Raji (cell line): ENCODE measurements around the gene ADIPOR2.

Experiments used
- POLR2A ChIP-seq: IDR thresholded peaks from 2 replicates; pipeline ENCODE4 v1.6.1; 2011; ENCODE audit warnings: low read depth, low read length, control low read depth; ENCODE audit not compliant: insufficient read depth

Gene ADIPOR2, protein sequence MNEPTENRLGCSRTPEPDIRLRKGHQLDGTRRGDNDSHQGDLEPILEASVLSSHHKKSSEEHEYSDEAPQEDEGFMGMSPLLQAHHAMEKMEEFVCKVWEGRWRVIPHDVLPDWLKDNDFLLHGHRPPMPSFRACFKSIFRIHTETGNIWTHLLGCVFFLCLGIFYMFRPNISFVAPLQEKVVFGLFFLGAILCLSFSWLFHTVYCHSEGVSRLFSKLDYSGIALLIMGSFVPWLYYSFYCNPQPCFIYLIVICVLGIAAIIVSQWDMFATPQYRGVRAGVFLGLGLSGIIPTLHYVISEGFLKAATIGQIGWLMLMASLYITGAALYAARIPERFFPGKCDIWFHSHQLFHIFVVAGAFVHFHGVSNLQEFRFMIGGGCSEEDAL

DNA sequence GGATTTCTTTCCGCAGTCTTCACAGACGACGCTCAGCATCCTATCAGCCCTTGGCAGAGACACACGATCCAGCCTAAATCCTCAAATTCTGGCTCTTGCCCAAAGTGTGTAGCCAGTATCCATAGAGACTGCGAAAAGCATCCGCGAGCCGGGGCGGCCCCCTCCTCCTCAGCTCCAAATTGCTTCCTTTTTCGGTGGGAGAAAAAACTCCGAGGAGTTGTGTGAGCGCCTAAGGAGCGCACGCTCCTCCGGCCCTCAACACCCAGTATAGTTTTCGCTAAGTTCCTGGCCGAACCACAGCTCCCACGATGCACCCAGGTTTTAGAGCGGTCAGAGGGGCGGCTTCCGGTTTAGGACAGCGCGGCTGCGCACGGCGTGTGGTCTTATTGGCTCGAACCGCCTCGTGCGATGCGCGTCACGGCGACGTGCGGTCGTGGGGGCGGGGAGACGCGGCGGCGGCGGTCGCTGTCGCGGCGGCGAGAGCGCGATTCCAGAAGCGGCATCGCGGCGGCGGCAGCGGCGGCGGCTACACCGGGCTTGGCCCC, at the start of gene ADIPOR2:
TSS of gene ADIPOR2 (plus strand) at position 493 of the 545 bp plus-strand sequence. CDS start 63,274 bp downstream, outside the sequence.
- TF ChIP-seq POLR2A: peak; percentile 98

DNA sequence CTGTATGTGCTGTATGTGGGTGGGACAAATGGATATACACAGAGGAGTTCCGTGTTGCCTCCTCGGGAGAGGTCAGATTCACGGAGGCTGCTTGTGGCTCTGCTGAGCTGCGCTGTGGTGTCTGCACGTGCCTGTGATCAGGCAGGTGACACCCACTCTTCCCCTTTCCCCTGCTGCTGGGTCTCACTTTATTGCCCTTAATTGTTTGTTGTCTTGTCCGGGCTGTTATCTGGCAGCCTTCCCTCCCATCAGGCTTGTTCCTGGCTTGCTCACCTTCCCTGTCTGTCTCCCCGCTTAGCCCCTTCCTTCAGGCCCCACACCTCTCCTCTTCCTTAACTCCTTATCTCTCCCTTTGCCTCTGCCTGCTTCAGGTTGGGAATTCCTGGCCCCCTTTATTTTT, 48.4 kb upstream of the ADIPOR2 start:
- TF ChIP-seq POLR2A: no peak

DNA sequence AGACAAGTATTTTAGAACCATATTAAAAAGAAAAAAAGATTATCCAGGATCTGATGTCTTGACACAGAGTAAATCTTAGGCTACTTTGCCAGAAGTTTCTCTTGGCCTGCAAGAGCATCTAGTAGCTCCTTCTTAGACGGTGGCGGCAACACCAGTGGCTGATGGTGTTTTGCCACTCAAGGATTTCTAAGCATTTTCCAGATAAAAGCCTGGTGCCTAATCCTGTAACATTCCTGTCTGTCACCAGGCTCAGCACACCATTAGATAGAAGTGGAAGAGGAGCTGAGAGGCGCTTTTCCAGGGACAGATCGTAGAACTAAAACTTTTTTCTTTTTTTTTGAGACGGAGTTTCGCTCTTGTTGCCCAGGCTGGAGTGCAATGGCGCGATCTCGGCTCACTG, 47.8 kb upstream of the ADIPOR2 start:
- no peak for TF ChIP-seq POLR2A

DNA sequence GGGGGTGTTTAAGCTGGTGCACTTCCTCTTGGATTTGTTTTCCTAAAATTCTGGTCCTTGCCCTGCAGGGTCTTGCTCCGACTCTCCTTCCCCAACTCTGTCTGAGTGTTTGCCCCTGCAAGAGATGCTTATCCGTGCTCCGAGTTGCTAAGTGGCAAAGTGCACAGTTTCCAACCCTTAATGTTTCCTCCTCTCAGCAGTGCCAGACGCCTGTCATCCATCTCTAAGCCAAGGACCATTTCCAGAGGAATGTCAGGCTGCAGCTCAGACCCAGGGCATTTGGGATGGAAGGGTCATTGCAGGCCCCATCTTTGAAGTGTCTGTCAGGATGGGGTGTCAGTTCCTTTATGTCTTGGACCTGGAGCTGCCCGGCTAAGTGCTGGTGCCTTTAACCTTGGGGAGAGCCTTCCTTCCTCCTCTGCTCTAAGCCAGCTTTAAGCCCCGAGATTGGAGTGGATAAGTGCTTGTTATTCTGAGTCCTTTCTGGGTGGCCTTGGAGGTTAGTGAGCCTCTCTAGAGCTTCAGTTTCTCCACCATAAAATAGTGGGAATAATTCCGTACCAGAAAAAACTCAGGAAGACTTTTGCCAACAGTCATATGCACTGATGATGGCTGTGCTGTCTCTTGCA, 46.9 kb upstream of the ADIPOR2 start:
- TF ChIP-seq POLR2A: no peak

DNA sequence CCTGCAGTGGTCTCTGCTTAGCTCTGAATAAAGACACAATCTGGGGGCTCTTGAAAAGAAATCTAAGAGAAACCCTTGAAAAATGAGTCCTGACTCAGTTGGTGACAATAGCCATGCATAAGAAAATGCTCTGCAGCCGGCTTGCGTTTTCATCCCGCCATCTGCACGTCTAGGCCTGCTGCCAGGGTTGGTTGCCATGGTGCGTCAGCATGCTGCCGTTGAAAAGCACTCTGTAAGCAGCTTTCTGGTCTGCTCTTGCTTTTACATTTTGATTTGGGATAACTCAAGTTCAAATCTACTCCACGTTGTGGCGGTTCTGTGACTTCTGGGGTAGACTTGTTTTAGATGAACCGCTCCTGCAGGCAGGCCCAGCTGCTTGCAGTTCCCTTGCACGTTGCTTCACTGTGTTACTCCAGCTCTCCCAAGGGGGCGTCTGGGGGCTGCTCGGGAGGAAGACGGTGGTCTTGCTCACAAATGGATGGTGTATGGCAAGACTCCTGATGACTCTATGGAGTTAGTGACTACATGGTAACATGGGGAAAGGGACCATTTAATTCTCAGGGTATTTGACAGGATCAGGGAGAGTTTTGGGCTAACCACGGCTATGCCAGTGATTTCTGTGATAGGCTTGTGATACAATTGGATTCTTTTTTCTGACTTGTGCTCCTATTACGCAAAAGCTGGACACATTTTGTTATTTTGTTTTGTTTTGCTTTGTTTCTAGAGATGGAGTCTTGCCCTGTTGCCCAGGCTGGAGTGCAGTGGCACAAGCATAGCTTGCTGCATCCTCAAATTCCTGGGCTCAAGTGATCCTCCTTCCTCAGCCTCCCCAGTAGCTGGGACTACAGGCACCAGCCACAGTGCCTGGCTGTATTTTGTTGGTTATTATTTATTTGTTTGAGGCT, 46.1 kb upstream of the ADIPOR2 start:
- TF ChIP-seq POLR2A: no peak

DNA sequence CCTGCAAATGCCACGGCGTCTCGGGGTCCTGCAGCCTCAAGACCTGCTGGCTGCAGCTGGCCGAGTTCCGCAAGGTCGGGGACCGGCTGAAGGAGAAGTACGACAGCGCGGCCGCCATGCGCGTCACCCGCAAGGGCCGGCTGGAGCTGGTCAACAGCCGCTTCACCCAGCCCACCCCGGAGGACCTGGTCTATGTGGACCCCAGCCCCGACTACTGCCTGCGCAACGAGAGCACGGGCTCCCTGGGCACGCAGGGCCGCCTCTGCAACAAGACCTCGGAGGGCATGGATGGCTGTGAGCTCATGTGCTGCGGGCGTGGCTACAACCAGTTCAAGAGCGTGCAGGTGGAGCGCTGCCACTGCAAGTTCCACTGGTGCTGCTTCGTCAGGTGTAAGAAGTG, 45.1 kb upstream of the ADIPOR2 start:
- no peak for TF ChIP-seq POLR2A

DNA sequence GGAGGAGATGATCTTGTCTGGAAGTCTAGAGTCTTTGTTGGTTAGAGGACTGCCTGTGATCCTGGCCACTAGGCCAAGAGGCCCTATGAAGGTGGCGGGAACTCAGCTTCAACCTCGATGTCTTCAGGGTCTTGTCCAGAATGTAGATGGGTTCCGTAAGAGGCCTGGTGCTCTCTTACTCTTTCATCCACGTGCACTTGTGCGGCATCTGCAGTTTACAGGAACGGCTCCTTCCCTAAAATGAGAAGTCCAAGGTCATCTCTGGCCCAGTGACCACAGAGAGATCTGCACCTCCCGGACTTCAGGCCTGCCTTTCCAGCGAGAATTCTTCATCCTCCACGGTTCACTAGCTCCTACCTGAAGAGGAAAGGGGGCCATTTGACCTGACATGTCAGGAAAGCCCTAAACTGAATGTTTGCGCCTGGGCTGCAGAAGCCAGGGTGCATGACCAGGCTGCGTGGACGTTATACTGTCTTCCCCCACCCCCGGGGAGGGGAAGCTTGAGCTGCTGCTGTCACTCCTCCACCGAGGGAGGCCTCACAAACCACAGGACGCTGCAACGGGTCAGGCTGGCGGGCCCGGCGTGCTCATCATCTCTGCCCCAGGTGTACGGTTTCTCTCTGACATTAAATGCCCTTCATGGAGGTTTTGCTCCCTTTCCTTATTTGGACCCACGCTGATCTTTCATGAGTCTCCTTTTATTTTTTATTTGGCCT, 44.1 kb upstream of the ADIPOR2 start:
- TF ChIP-seq POLR2A: no peak

DNA sequence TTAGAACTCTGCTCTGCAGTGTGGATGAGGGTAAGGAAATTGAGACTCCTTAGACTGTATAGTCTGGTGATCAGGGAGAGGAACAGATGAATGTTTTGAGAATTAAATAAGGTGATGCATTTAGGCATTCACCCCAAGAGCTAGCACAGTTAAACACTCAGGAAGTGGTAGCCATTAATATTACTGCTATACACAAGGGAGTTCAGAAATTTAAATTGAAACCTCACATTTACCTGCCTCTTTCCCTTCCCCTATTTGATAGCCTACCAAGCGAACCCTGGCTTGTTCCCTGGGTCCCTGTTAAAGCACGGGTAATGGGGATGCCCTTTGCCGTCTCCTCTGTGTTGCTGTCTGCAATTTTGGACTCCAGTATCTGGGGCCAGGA, 43.6 kb upstream of the ADIPOR2 start:
- TF ChIP-seq POLR2A: no peak

DNA sequence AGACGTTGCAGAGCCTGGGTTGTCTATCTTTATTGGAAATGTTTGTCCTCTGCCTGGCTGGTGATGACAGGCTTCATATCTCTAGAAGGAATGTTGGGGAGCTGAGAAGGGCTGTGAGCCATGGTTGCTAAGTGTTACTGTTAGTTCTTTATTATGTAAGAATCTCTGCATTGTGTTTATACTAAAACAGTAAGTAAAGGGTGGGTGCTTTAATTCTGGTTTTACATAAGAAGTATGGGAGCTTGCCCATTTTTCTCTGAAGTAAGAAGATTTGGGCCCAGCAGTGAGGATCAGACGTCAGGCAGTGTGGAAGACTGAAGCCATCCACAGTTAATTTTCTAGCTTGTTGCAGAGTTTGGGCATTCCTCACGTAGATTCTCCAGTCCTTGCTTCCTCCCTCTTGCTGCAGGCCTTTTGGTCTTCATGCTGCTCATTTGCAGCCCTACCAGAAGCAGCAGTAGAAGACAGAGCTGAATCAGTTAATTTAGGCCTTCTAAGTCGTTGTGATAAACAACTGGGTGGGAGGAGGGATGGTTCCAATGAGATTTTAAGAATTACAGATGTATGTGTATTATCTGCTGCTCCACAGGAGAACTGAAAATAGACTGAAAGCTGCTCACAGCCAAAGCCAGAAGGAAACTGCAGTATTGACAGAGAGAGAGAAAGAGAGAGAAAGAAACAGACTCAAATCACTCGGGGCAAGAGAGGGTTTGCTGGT, 40.5 kb upstream of the ADIPOR2 start:
- TF ChIP-seq POLR2A: no peak

DNA sequence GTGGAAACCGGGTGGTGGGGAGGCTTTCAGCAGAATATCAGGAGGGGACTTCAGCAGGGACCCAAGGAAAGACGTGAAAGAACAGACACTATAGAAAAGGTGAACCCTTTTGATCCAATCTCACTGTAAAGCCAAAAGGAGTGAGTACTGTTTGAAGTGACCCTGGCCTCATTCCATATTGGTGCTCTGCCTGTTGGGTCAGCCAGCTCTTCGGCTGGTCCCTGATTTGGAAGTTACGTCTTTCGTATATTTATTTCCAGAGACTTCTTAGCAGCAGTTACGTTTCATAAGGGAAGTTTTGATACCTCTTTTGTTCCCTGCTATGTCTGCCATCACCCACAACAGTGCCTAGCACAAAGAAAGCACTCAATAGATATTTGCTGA, 39.9 kb upstream of the ADIPOR2 start:
- no peak for TF ChIP-seq POLR2A

DNA sequence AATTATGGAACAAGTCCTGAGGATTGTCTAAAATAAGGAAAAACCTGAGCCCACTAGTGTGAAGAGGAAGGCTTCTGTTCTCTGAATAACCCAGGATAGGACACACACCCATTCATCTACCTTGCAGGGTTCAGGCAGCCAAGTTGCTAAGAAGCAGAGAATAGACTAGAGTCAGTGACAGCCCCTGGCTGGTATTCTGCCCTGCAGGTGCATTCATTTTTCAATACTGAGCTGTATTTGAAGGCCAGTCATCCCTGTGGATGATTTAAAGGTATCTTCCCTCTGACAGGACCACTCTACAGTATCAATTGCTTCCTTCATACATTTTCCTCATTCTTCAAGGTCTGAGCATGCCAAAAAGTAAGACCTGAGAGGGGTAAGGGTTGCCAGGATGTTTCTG, 38.9 kb upstream of the ADIPOR2 start:
- TF ChIP-seq POLR2A: no peak

DNA sequence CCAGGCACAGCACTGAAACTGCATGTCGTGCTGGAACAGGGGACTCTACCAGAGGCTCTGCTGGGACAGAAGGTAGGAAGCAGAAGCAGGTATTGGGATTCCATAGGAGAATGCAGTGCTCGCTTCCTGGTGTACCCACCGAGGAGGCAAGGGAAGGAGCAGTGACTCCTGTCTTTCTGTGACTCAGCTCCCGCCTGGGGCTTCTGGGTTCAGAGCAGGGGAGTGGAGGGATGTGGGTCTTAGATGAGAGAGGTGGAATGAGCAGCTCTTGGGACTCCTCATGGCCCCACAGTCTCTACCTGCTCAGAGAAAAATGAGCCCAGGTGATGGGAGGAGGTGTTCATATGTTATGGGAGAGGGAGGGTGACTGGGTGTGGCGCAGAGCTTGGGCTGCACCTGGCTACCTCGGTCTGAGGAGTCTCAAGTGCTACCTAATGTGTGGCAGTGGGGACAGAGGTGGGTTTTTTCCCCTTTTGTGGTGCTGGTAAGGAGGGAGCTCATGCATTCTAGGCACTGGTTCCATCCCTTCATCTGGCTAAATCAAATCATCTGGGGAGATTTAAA, 35.6 kb upstream of the ADIPOR2 start:
- TF ChIP-seq POLR2A: no peak

DNA sequence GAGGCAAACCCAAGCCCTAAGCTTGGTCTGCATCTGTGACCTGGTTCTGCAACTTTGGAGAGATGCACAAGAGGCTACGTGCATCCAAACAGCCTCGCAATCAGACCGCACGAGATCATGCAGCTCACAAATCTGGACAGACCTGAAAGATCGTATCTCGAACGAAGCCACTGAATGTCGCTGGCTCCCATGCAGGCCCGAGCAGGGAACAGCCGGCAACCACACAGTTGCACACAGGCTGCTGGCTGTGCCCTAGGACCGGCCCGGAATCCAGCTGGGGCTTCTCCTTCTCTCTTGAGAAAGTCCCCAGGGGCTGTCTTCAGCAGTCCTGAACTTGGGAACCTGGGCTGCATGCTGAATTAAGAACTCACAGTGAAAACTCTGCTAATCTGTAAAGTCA, 34.0 kb upstream of the ADIPOR2 start:
- no peak for TF ChIP-seq POLR2A

DNA sequence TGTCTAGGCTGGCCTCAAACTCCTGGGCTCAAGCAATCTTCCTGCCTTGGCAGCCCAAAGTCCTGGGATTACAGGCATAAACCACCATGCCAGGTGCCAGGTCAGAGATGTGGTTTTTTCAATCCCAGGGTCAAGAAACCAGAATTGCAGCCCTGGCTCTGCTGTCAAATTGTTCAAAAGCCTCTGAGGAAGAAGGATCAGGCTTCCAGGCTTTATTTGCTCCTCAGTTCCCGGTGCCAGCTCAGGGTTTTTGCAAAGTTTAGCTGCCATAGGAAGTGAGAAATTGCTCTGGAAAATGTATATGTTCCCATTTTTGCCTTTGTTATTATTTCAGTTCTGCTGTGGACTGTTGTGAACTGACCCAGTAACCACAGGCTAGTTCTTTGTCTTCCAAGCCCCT, 33.2 kb upstream of the ADIPOR2 start:
- no peak for TF ChIP-seq POLR2A
